WERI-Rb-1 (cell line): Measurements from ENCODE around the gene MS4A14.

Experiments
- DNase-seq: peaks from one replicate; pipeline ENCODE4 v3.0.0-alpha.2; 2020
- H3K27ac ChIP-seq: fragments of 250-450 bp; sonication (Bioruptor Pico); 2 replicates; pipeline ENCODE4 v1.5.1; 2020; ENCODE audit warnings: mild to moderate bottlenecking, moderate library complexity
- H3K27me3 ChIP-seq: fragments of 250-450 bp; sonication (Bioruptor Pico); 2 replicates; pipeline ENCODE4 v1.5.1; 2021; ENCODE audit warnings: mild to moderate bottlenecking, low read depth, moderate library complexity; ENCODE audit not compliant: insufficient read depth, severe bottlenecking
- H3K36me3 ChIP-seq: fragments of 250-450 bp; sonication (Bioruptor Pico); 2 replicates; pipeline ENCODE4 v1.5.1; 2020; ENCODE audit warnings: mild to moderate bottlenecking, moderate library complexity
- H3K4me3 ChIP-seq: 2 replicates; pipeline ENCODE4 v1.5.1; 2011; ENCODE audit warnings: low read depth, mild to moderate bottlenecking, control low read depth, low read length
- H3K9me3 ChIP-seq: fragments of 250-450 bp; sonication (Bioruptor Pico); 2 replicates; pipeline ENCODE4 v1.5.1; 2021; ENCODE audit warnings: mild to moderate bottlenecking, moderate library complexity; ENCODE audit not compliant: severe bottlenecking
- TF ChIP-seq, protein P1 (sequence below): IDR thresholded peaks from 2 replicates; pipeline ENCODE4 v1.5.1; 2011; ENCODE audit warnings: low read depth, mild to moderate bottlenecking, control low read depth, inconsistent platforms, low read length

The MS4A14 gene, protein sequence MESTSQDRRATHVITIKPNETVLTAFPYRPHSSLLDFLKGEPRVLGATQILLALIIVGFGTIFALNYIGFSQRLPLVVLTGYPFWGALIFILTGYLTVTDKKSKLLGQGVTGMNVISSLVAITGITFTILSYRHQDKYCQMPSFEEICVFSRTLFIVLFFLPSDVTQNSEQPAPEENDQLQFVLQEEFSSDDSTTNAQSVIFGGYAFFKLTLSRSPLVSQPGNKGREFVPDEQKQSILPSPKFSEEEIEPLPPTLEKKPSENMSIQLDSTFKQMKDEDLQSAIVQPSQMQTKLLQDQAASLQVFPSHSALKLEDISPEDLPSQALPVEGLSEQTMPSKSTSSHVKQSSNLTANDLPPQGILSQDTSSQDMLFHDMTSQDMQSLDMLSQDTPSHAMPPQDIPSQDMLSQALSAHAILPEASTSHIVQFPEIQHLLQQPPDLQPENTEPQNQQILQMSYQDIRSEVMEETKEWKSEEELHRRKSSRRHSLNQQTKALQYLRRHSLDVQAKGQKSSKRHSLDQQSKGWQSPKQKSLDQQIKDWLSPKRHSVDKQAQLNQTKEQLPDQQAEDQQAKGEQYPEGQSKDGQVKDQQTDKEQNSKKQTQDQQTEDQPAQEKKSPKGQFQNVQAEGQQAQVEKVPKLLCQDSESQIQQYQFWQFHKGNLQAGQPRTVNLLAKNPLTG

DNA sequence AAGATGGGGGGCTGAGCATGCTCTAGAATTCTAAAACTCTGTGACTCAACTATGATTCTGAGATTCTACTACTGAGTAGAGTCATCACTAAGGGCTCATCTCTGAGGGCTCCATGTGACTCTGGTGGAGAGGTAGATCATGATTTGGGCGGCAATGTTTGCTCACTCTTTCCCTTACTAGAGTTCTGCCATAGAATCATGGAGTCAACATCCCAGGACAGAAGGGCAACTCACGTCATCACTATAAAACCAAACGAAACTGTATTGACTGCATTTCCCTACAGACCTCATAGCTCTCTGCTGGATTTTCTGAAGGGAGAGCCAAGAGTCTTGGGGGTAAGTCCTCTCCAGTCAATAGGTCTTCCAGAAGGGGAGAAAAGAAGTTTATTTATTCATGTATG is at the start of gene MS4A14:
TSS of gene MS4A14 (plus strand) at position 78 of the 400 bp plus-strand sequence. CDS start at position 198, 120 bp downstream.
- TF ChIP-seq, protein P1, sequence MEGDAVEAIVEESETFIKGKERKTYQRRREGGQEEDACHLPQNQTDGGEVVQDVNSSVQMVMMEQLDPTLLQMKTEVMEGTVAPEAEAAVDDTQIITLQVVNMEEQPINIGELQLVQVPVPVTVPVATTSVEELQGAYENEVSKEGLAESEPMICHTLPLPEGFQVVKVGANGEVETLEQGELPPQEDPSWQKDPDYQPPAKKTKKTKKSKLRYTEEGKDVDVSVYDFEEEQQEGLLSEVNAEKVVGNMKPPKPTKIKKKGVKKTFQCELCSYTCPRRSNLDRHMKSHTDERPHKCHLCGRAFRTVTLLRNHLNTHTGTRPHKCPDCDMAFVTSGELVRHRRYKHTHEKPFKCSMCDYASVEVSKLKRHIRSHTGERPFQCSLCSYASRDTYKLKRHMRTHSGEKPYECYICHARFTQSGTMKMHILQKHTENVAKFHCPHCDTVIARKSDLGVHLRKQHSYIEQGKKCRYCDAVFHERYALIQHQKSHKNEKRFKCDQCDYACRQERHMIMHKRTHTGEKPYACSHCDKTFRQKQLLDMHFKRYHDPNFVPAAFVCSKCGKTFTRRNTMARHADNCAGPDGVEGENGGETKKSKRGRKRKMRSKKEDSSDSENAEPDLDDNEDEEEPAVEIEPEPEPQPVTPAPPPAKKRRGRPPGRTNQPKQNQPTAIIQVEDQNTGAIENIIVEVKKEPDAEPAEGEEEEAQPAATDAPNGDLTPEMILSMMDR: no peak
- Histone ChIP-seq H3K9me3 (no peaks in the 10 kb centered on the region), H3K4me3 (no peak within 1 kb of the TSS), H3K27me3 (peaks cover 2% of the 10 kb centered on the region), H3K27ac (no peak within 1 kb of the TSS), H3K36me3 (no peaks in the 10 kb centered on the region)
- DNase-seq: no peak

DNA sequence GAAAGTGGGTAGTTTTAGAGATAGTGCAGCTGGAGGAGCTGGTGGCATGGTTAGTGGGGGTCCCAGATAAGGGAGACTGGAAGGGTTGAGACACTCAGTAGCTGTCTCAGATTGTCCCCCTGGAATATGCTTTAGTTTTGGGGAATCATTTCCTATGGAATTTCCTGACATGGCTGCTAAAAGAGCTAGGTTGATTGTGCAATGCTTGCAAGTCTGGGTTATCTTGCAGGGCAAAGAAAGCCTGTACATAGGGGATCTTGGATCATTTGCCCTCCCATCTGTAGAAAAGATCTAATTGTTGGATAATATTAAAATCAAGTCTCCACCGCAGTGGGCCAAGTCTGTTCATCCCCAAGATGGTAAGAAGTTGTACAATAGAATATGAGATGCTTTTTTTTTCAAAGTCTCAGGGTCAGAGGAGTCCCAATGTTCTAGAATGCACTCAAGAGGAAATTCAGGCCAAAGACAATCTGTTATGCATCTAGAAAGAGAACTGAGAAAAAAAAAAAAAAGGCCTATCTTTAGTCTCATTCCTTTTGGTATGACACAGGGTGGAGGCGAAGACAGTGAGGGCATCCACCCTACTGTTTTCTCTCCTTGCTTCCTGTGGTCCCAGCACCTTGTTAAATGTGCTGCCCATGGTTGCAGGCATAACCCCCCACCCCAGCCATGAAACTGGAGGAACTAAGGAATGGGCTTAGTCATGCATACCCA is 49.0 kb upstream of the MS4A14 start:
- Histone ChIP-seq H3K36me3 (no peaks in the 10 kb centered on the region), H3K9me3 (no peaks in the 10 kb centered on the region), H3K4me3 (no peak overlapping the region), H3K27ac (no peak overlapping the region), H3K27me3 (peaks cover 29% of the 10 kb centered on the region)
- no peak for DNase-seq
- TF ChIP-seq, protein P1: no peak

DNA sequence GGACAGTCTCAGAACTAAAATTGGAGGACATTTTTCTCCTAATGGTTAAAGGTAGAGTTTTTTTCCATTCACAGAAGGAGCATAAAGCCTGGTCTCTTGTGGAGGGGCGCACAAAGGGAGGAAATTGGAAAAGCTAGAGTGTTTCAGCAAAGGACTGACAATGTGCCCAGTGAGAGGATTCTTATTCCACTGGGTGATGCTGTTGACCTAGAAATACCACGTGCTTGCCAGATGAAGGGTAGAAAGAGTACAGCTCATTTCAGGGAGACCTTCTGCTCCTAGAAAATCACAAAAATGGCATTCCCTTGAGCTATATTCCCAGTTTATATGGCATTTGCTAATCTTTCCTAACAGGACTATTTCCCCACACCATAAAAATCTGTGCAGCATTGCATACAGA is 48.1 kb upstream of the MS4A14 start:
- TF ChIP-seq, protein P1: 0 out of 2 replicates have a peak, but pooled peaks have one; percentile 23

DNA sequence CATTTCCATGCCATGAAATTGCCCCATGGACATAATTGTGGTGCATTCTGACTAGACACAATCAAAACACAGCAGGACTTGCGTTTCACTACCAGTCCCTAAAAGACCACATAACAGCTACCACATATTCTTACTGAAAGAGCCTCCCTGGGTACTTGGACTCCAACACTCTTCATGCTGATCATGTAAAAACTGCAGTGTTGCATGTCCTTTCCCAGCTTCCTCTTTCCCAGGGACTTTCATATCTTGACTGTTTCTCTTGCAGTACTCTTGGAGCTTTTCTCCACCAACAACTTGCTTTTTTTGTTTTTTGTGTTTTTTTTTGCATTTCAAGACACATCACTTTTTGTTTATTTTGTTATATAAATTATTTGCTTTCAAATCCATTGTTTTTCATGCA is 46.3 kb upstream of the MS4A14 start:
- Histone ChIP-seq H3K9me3 (no peaks in the 10 kb centered on the region), H3K27me3 (peaks cover 32% of the 10 kb centered on the region), H3K4me3 (no peak overlapping the region), H3K27ac (no peak overlapping the region), H3K36me3 (no peaks in the 10 kb centered on the region)
- DNase-seq: no peak
- TF ChIP-seq, protein P1: no peak

More for the DNA sequence above, 48.1 kb upstream of the MS4A14 start:
- no peak overlapping the region for H3K4me3 ChIP-seq
- no peaks in the 10 kb centered on the region for H3K9me3 ChIP-seq
- H3K36me3 ChIP-seq: no peaks in the 10 kb centered on the region
- H3K27ac ChIP-seq: no peak overlapping the region
- H3K27me3 ChIP-seq: peaks cover 29% of the 10 kb centered on the region
- no peak for DNase-seq

DNA sequence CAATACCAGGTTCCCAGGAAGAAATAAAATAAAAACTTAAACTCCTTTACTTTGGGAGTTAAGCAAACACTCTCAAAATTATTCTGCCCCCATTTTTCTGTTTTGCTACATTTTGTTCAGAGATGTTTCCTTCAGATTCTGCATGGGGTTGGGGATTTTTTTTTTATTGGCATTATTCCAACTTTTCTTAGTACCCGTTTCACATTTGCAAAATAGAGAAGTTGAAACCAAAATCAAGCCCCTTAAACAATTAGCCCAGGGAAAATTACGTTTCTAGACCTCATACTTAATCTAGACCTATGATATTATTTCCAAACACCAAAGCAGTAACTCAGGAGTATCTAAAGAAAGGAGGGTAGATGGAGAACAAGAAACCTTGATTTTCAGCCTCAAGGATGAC is 38.5 kb upstream of the MS4A14 start:
- Histone ChIP-seq H3K4me3 (no peak overlapping the region), H3K27ac (no peak overlapping the region), H3K27me3 (peaks cover 3% of the 10 kb centered on the region), H3K36me3 (no peaks in the 10 kb centered on the region), H3K9me3 (peaks cover 7% of the 10 kb centered on the region)
- no peak for DNase-seq
- TF ChIP-seq, protein P1: no peak
